OCI-LY7 (cell line): ENCODE data around the gene ATP1A3. TPM values are rescaled to one million over a fixed set of nuclear protein-coding genes. Genes with fewer than 3 reads are reported as not detected.

Source experiments
- BruUV-seq: library from RNA; stranded (reverse); fragments of 400-500 nt; replicated peaks from 2 replicates; lab custom pipeline; 2021; lab: Mats Ljungman, UMichigan
- CTCF ChIA-PET: fragments of 300-600 bp; sonication (Branson Sonifier 250); formaldehyde crosslinking; loops from one replicate; lab custom pipeline; 2022; ENCODE audit warnings: antibody characterized with exemption; ENCODE audit not compliant: unreplicated experiment; lab: Charles Lee
- POLR2A ChIA-PET: fragments of 300-600 bp; sonication (Branson Sonifier 250); formaldehyde crosslinking; loops from one replicate; lab custom pipeline; 2022; ENCODE audit warnings: antibody characterized with exemption; lab: Charles Lee
- DNase-seq: peaks from one replicate; pipeline ENCODE4 v3.0.0-alpha.2; 2015; ENCODE audit warnings: low spot score
- H2AFZ ChIP-seq: fragments of 200-600 bp; sonication (generic), shearing (Covaris generic); 2 replicates; pipeline ENCODE4 v1.6.1; 2014; ENCODE audit warnings: mild to moderate bottlenecking, antibody characterized with exemption, low read length, moderate library complexity
- H3K27ac ChIP-seq: fragments of 200-600 bp; sonication (generic); 2 replicates; pipeline ENCODE4 v1.5.1; 2014; ENCODE audit warnings: mixed run types, low read depth, mild to moderate bottlenecking, moderate library complexity, low read length, inconsistent platforms; ENCODE audit not compliant: poor library complexity, severe bottlenecking
- H3K36me3 ChIP-seq: fragments of 200-600 bp; sonication (generic); 2 replicates; pipeline ENCODE4 v1.6.1; 2014; ENCODE audit warnings: mild to moderate bottlenecking, antibody characterized with exemption, low read length, moderate library complexity, mixed read lengths; ENCODE audit not compliant: insufficient read depth
- H3K4me1 ChIP-seq: fragments of 200-600 bp; sonication (generic); 2 replicates; pipeline ENCODE4 v1.5.1; 2014; ENCODE audit warnings: mild to moderate bottlenecking, low read length; ENCODE audit not compliant: insufficient read depth, poor library complexity, severe bottlenecking
- H3K4me2 ChIP-seq: fragments of 200-600 bp; sonication (generic); 2 replicates; pipeline ENCODE4 v1.6.1; 2014; ENCODE audit warnings: mild to moderate bottlenecking, low read length
- H3K4me3 ChIP-seq: fragments of 200-600 bp; sonication (generic); 2 replicates; pipeline ENCODE4 v1.5.1; 2014; ENCODE audit warnings: mild to moderate bottlenecking, low read depth, low read length; ENCODE audit not compliant: poor library complexity, severe bottlenecking
- H3K79me2 ChIP-seq: fragments of 200-600 bp; sonication (generic); 2 replicates; pipeline ENCODE4 v1.6.1; 2016; ENCODE audit warnings: low read depth, mild to moderate bottlenecking, low read length, moderate library complexity, mixed read lengths; ENCODE audit not compliant: insufficient read depth
- H3K9me2 ChIP-seq: fragments of 200-600 bp; sonication (generic); 2 replicates; pipeline ENCODE4 v1.6.1; 2016; ENCODE audit warnings: mild to moderate bottlenecking, low read length, mixed read lengths; ENCODE audit not compliant: insufficient read depth
- H3K9me3 ChIP-seq: fragments of 200-600 bp; sonication (generic); 2 replicates; pipeline ENCODE4 v1.6.1; 2014; ENCODE audit warnings: mild to moderate bottlenecking, mixed run types, low read length, mixed read lengths
- H4K20me1 ChIP-seq: fragments of 200-600 bp; sonication (generic); 2 replicates; pipeline ENCODE4 v1.6.1; 2014; ENCODE audit warnings: mild to moderate bottlenecking, antibody characterized with exemption, low read length, moderate library complexity, mixed read lengths; ENCODE audit not compliant: insufficient read depth
- CTCF ChIP-seq: fragments of 200-600 bp; sonication (generic); conservative IDR thresholded peaks from 2 replicates; pipeline ENCODE4 v1.5.1; 2014; ENCODE audit warnings: mild to moderate bottlenecking, antibody characterized with exemption, low read length, moderate library complexity, mixed read lengths
- EZH2phosphoT487 ChIP-seq: fragments of 200-600 bp; sonication (generic); IDR thresholded peaks from 2 replicates; pipeline ENCODE4 v1.6.1; 2018; ENCODE audit warnings: low read depth, borderline replicate concordance, mild to moderate bottlenecking, mixed run types, antibody characterized with exemption, low read length, moderate library complexity, mixed read lengths
- intact Hi-C: fragments of 100-400 bp; cut with micrococcal nuclease; formaldehyde crosslinking; loops from one replicate; pipeline ENCODE4 v1.10.0; 2022; ENCODE audit not compliant: unreplicated experiment
- total RNA-seq, 2 experiments: library from RNA; depleted of rRNA in 1 of 2; stranded (reverse); fragments of >200 nt in 1 of 2; shearing (Covaris generic) in 1 of 2; gene quantifications; 2 replicates each; pipeline ENCODE4 v1.2.3, GENCODE V29; 2014 to 2022

The ATP1A3 gene
- total RNA-seq, 2 experiments from 2014 or later = 9.3 to 33.0 TPM

GRCh38 chr19:41998246-41999020, 4.4 kb upstream of the ATP1A3 start:
- Histone ChIP-seq H3K9me3 (no peaks in the 10 kb centered on the region), H3K4me3 (peak overlapping the region; percentile 59), H3K79me2 (no peaks in the 10 kb centered on the region), H3K4me2 (peak overlapping the region; percentile 70), H2AFZ (peak overlapping the region; percentile 12; the same call in 1 of the 2 replicates), H3K9me2 (no peaks in the 10 kb centered on the region), H4K20me1 (no peaks in the 10 kb centered on the region), H3K4me1 (peaks cover 27% of the 10 kb centered on the region), H3K36me3 (no peaks in the 10 kb centered on the region), H3K27ac (no peak overlapping the region)
- ChIA-PET CTCF (no interaction called here), POLR2A (no interaction called here)
- intact Hi-C loops = loop anchor here (2.0 kb wide), 1 partner anchor 36 kb away; no protein-coding TSS in a partner anchor
- DNase-seq = peak; percentile 74
- BruUV-seq = no TSS peak
- TF ChIP-seq CTCF (peak; percentile 82), EZH2phosphoT487 (no peak)

GRCh38 chr19:41997851-41998229, 3.8 kb upstream of the ATP1A3 start:
- Histone ChIP-seq H3K4me3 (peak overlapping the region; percentile 59), H2AFZ (peak overlapping the region; percentile 12; the same call in 1 of the 2 replicates), H4K20me1 (no peaks in the 10 kb centered on the region), H3K4me2 (peak overlapping the region; percentile 70), H3K27ac (no peak overlapping the region), H3K4me1 (peaks cover 33% of the 10 kb centered on the region), H3K36me3 (no peaks in the 10 kb centered on the region), H3K79me2 (no peaks in the 10 kb centered on the region), H3K9me3 (no peaks in the 10 kb centered on the region), H3K9me2 (no peaks in the 10 kb centered on the region)
- CTCF ChIA-PET = no interaction called here
- BruUV-seq = no TSS peak
- POLR2A ChIA-PET = no interaction called here
- DNase-seq = peak; percentile 46
- TF ChIP-seq CTCF = no peak
- TF ChIP-seq EZH2phosphoT487 = no peak
- intact Hi-C loops = loop anchor here (2.0 kb wide), 1 partner anchor 37 kb away; no protein-coding TSS in a partner anchor
